Middle frontal gyrus (tissue), 1 donor: ENCODE results near the gene ANKRD53.
"Not testable (repeated sequence)": the region's sequence is repeated elsewhere in the genome, so short reads cannot be mapped to it uniquely, and the experiment has no call there.

Source experiments
- DNase-seq: peaks from one replicate; pipeline ENCODE4 v3.0.0-alpha.2; 2015; ENCODE audit warnings: low spot score; ENCODE audit errors: extremely low spot score

ANKRD53 gene

GRCh38 chr2:70988726-70989648, 10.6 kb downstream of the ANKRD53 start:
- DNase-seq = no peak

GRCh38 chr2:70990216-70990615, 11.8 kb downstream of the ANKRD53 start:
- DNase-seq = no peak

- DNase-seq = no peak
Observed at GRCh38 chr2:70991142-70991541, 12.7 kb downstream of the ANKRD53 start.

GRCh38 chr2:70991742-70992141, 13.3 kb downstream of the ANKRD53 start:
- DNase-seq = no peak

- DNase-seq = no peak
Observed at GRCh38 chr2:70992945-70993853, 14.8 kb downstream of the ANKRD53 start.

- DNase-seq = no peak
Observed at GRCh38 chr2:70994009-70994698, 15.7 kb downstream of the ANKRD53 start.

GRCh38 chr2:70994699-70995425, 16.4 kb downstream of the ANKRD53 start, which contains the start of gene TEX261:
TEX261 (minus strand) TSS chr2:70994873; CDS start chr2:70994757, 116 bp downstream.
- peak; percentile 78 for DNase-seq

- no peak for DNase-seq
Observed at GRCh38 chr2:70995426-70995729, 16.9 kb downstream of the ANKRD53 start.

GRCh38 chr2:70998885-70999284, 20.5 kb downstream of the ANKRD53 start:
- DNase-seq = not testable (repeated sequence)

- no peak for DNase-seq
Observed at GRCh38 chr2:70999362-70999761, 20.9 kb downstream of the ANKRD53 start.

GRCh38 chr2:70999931-71000330, 21.5 kb downstream of the ANKRD53 start:
- DNase-seq = not testable (repeated sequence)

GRCh38 chr2:71000780-71001591, 22.6 kb downstream of the ANKRD53 start:
- no peak for DNase-seq

GRCh38 chr2:71001592-71001927, 23.1 kb downstream of the ANKRD53 start:
- no peak for DNase-seq

- no peak for DNase-seq
Observed at GRCh38 chr2:71001981-71002570, 23.6 kb downstream of the ANKRD53 start.

GRCh38 chr2:71003396-71003795, 25.0 kb downstream of the ANKRD53 start:
- no peak for DNase-seq

- DNase-seq = no peak
Observed at GRCh38 chr2:71003966-71004755, 25.7 kb downstream of the ANKRD53 start.

- DNase-seq = no peak
Observed at GRCh38 chr2:71004857-71005256, 26.4 kb downstream of the ANKRD53 start.

GRCh38 chr2:71005271-71006202, 27.1 kb downstream of the ANKRD53 start:
- DNase-seq = no peak
